ENCODE measurements around the gene PCBP3. TPM values are rescaled to one million over a fixed set of nuclear protein-coding genes. Genes with fewer than 3 reads are reported as not detected.
A peak's percentile ranks its signal among the peaks of the same experiment; 100 is the strongest.

The PCBP3 gene
- total and polyA plus RNA-seq, 2 of the 13 experiments (the other 11 are each of a cell fraction or from before 2014, with no cell fraction given) = not detected

DNA sequence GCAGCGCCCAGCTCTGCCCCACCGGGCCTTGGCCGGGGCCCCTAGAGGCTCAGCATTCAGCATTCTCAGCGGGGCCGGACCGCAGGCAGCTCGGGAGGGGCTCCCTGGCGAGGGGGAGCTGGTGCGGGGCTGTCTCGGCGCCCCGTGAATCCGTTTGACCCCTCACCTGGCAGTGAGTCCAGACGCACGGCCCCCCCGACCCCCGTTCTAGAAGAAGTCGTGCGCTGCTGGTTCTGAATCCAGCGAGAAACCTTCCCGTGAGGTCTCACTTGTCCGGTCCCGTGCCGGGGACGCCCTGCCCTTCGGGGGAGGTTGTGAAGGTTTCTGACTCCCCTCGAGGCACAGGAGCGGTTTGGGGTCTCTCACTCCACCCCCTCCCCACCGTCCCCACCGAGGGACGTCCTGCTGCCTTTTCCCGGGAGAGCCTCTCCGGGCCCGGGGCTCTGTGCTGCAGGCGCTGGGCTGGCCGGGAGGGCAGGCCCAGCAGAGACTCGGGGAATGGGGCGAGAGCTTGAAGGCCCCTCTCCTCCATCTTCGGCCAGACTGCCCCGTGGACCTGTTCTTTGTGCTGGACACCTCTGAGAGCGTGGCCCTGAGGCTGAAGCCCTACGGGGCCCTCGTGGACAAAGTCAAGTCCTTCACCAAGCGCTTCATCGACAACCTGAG, 338.7 kb downstream of the PCBP3 start (continued):
- TF ChIP-seq, protein P1, sequence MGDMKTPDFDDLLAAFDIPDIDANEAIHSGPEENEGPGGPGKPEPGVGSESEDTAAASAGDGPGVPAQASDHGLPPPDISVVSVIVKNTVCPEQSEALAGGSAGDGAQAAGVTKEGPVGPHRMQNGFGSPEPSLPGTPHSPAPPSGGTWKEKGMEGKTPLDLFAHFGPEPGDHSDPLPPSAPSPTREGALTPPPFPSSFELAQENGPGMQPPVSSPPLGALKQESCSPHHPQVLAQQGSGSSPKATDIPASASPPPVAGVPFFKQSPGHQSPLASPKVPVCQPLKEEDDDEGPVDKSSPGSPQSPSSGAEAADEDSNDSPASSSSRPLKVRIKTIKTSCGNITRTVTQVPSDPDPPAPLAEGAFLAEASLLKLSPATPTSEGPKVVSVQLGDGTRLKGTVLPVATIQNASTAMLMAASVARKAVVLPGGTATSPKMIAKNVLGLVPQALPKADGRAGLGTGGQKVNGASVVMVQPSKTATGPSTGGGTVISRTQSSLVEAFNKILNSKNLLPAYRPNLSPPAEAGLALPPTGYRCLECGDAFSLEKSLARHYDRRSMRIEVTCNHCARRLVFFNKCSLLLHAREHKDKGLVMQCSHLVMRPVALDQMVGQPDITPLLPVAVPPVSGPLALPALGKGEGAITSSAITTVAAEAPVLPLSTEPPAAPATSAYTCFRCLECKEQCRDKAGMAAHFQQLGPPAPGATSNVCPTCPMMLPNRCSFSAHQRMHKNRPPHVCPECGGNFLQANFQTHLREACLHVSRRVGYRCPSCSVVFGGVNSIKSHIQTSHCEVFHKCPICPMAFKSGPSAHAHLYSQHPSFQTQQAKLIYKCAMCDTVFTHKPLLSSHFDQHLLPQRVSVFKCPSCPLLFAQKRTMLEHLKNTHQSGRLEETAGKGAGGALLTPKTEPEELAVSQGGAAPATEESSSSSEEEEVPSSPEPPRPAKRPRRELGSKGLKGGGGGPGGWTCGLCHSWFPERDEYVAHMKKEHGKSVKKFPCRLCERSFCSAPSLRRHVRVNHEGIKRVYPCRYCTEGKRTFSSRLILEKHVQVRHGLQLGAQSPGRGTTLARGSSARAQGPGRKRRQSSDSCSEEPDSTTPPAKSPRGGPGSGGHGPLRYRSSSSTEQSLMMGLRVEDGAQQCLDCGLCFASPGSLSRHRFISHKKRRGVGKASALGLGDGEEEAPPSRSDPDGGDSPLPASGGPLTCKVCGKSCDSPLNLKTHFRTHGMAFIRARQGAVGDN (CRISPR knock-in tag; IDR thresholded peaks at IDR 0.05) = peak; percentile 8; the same call in 1 of the 2 replicates
- TF ChIP-seq ZNF768 (CRISPR knock-in tag; IDR thresholded peaks at IDR 0.05) = peak; percentile 6; the same call in 1 of the 2 replicates
- TF ChIP-seq ZFP37 (CRISPR knock-in tag; IDR thresholded peaks at IDR 0.05; ENCODE audit: borderline replicate concordance) = no peak
- TF ChIP-seq, protein P2, sequence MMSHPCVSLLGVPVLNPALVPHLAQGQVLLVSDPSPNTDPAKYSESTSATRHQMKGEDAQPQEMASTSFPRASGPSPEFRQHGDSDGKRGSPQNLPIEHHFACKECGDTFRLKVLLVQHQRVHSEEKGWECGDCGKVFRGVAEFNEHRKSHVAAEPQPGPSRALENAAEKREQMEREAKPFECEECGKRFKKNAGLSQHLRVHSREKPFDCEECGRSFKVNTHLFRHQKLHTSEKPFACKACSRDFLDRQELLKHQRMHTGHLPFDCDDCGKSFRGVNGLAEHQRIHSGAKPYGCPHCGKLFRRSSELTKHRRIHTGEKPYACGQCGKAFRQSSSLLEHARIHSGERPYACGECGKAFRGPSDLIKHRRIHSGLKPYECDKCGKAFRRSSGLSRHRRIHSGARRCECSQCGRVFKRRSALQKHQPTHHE (CRISPR knock-in tag; IDR thresholded peaks at IDR 0.05; ENCODE audit: borderline replicate concordance) = no peak
- TF ChIP-seq SP1 (IDR thresholded peaks at IDR 0.05) = no peak
- no peak for TF ChIP-seq SP1 (CRISPR knock-in tag; IDR thresholded peaks at IDR 0.05)
- peak; percentile 13 for TF ChIP-seq HNRNPLL (IDR thresholded peaks at IDR 0.05; ENCODE audit: low read depth, low read length, poor library complexity, severe bottlenecking)
- TF ChIP-seq SKIL (CRISPR knock-in tag; IDR thresholded peaks at IDR 0.05; ENCODE audit: borderline replicate concordance) = 0 out of 2 replicates have a peak, but pooled peaks have one; percentile 3
- TF ChIP-seq SP4 (CRISPR knock-in tag; IDR thresholded peaks at IDR 0.05) = peak; percentile 65; the same call in 1 of the 2 replicates
- TF ChIP-seq HNRNPK (IDR thresholded peaks at IDR 0.05; ENCODE audit: low read depth, low read length, poor library complexity, severe bottlenecking) = peak; percentile 28
- TF ChIP-seq ARID4A (CRISPR knock-in tag; IDR thresholded peaks at IDR 0.05; ENCODE audit: borderline replicate concordance) = peak; percentile 9; the same call in 1 of the 2 replicates

Data from HepG2 (cell line).